Measurements from ENCODE around the gene SNRPA.

DNA sequence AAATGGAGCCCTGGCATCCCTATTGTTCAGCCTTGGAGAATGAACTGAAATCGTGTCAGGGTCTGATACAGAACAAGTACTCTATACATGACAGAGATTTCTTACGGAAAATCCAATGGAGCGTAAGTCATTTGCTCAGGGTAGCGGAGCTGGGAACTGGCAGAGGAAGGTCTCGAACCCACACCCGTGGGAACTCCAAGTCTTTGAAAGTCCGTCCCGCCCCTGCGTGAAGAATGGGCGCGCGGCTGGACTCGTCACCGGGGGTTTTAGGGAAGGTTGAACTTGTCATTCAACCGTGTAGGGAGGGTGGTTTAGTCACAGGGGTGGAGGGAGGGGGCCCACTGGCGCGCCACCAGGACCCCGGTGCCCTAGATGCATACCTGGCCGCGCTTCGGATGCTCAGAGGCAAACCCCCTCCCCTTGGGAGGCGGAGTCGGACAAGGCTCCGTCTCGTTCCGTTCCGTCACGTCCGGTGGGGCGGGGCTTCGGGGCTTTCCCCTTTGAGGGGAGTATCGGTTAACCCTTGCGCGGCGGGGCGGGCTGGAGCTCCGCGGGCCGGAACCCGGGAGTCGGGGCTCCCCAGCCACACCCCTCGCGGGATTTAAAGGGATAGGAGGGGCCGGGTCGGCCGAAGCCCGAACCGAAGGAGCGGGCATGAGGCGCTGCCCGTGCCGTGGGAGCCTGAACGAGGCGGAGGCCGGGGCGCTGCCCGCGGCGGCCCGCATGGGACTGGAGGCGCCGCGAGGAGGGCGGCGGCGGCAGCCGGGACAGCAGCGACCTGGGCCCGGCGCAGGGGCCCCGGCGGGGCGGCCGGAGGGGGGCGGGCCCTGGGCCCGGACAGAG is 34.3 kb upstream of the SNRPA start, which contains the start of the genes COQ8B and ITPKC:
- TF ChIP-seq, protein P1, sequence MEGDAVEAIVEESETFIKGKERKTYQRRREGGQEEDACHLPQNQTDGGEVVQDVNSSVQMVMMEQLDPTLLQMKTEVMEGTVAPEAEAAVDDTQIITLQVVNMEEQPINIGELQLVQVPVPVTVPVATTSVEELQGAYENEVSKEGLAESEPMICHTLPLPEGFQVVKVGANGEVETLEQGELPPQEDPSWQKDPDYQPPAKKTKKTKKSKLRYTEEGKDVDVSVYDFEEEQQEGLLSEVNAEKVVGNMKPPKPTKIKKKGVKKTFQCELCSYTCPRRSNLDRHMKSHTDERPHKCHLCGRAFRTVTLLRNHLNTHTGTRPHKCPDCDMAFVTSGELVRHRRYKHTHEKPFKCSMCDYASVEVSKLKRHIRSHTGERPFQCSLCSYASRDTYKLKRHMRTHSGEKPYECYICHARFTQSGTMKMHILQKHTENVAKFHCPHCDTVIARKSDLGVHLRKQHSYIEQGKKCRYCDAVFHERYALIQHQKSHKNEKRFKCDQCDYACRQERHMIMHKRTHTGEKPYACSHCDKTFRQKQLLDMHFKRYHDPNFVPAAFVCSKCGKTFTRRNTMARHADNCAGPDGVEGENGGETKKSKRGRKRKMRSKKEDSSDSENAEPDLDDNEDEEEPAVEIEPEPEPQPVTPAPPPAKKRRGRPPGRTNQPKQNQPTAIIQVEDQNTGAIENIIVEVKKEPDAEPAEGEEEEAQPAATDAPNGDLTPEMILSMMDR (IDR thresholded peaks at IDR 0.05): peak in 3 of 7 experiments; percentile 19 to 50 (median 44)
- TF ChIP-seq POLR2A (IDR thresholded peaks at IDR 0.05): peak; percentile 77 to 87 (median 83)

Data from body of pancreas (tissue), 4 donors.